ENCODE measurements around the gene ZNF324B.

ZNF324B gene

GRCh38 chr19:58466089-58466759 lies 14.8 kb downstream of the ZNF324B start:
- Histone ChIP-seq H2BK12ac (ENCODE audit: low read length) (no peak overlapping the region), H4K91ac (ENCODE audit: low read depth, low read length, poor library complexity) (no peak overlapping the region), H3K4me1 (ENCODE audit: control insufficient read depth in 2 of 2, insufficient read depth in 1 of 2, low read depth in 1 of 2, low read length in 2 of 2) (peaks cover 2 to 8% of the 10 kb centered on the region in 2 donors), H2BK15ac (ENCODE audit: low read length) (no peak overlapping the region), H2BK120ac (ENCODE audit: low read depth, low read length) (no peak overlapping the region), H4K8ac (ENCODE audit: low read depth, low read length) (no peak overlapping the region), H3K4ac (ENCODE audit: low read length) (no peak overlapping the region), H2BK5ac (ENCODE audit: low read length) (no peak overlapping the region), H3K23ac (ENCODE audit: low read depth, low read length, poor library complexity) (no peak overlapping the region), H2AFZ (ENCODE audit: low read length) (peak overlapping the region; percentile 95), H3K4me3 (ENCODE audit: low read length in 2 of 2) (peak overlapping the region; percentile 79 to 87), H3K14ac (ENCODE audit: low read length) (no peak overlapping the region), H3K9me3 (replicated peaks in 1 of 2; ENCODE audit: control insufficient read depth in 2 of 2, insufficient read depth in 1 of 2, low read depth in 1 of 2, low read length in 2 of 2) (no peaks in the 10 kb centered on the region), H3K18ac (ENCODE audit: low read length) (peak overlapping the region; percentile 6), H3K79me1 (ENCODE audit: low read depth, low read length) (no peaks in the 10 kb centered on the region), H3K4me2 (ENCODE audit: insufficient read depth, low read length, poor library complexity, severe bottlenecking) (peak overlapping the region; percentile 78), H3K27ac (replicated peaks; ENCODE audit: low read length) (no peak overlapping the region), H3K9ac (ENCODE audit: low read depth, low read length, poor library complexity) (no peak overlapping the region), H3K36me3 (replicated peaks in 1 of 2; ENCODE audit: control insufficient read depth in 2 of 2, insufficient read depth in 2 of 2, low read length in 2 of 2) (peaks cover 8 to 21% of the 10 kb centered on the region in 2 donors), H2AK5ac (ENCODE audit: low read depth, low read length) (no peak overlapping the region), H3K27me3 (ENCODE audit: control insufficient read depth in 3 of 3, insufficient read depth in 3 of 3, low read depth in 1 of 3, low read length in 3 of 3) (no peaks in the 10 kb centered on the region)
- no peak for DNase-seq (ENCODE audit: low spot score)
- WGBS, 2 donors (ENCODE audit: extremely low coverage in 2 of 2, insufficient read length in 2 of 2, insufficient replicate concordance in 1 of 2) = no CpG with 5 or more reads among the region's 20 CpGs

- no CpG with 5 or more reads among the region's 92 CpGs for WGBS, 2 donors (ENCODE audit: extremely low coverage in 2 of 2, insufficient read length in 2 of 2, insufficient replicate concordance in 1 of 2)
- H2AFZ ChIP-seq (ENCODE audit: low read length) = peak within 1 kb of the TSS; percentile 95
Measured at GRCh38 chr19:58466760-58467589, 15.6 kb downstream of the ZNF324B start, which contains the start of gene ZNF324. Gene ZNF324, plus strand, starts transcription at chr19:58467080. Its CDS starts 2,106 bp downstream, at chr19:58469186.

GRCh38 chr19:58468216-58468839 lies 16.9 kb downstream of the ZNF324B start:
- no peak overlapping the region for H3K23ac ChIP-seq (ENCODE audit: low read depth, low read length, poor library complexity)
- peaks cover 15 to 40% of the 10 kb centered on the region in 2 donors for H3K36me3 ChIP-seq (replicated peaks in 1 of 2; ENCODE audit: control insufficient read depth in 2 of 2, insufficient read depth in 2 of 2, low read length in 2 of 2)
- H3K4ac ChIP-seq (ENCODE audit: low read length) = no peak overlapping the region
- no CpG with 5 or more reads among the region's 5 CpGs for WGBS, 2 donors (ENCODE audit: extremely low coverage in 2 of 2, insufficient read length in 2 of 2, insufficient replicate concordance in 1 of 2)
- H2AFZ ChIP-seq (ENCODE audit: low read length) = no peak overlapping the region
- no peak overlapping the region for H2BK5ac ChIP-seq (ENCODE audit: low read length)
- no peaks in the 10 kb centered on the region for H3K9me3 ChIP-seq (replicated peaks in 1 of 2; ENCODE audit: control insufficient read depth in 2 of 2, insufficient read depth in 1 of 2, low read depth in 1 of 2, low read length in 2 of 2)
- no peak for DNase-seq (ENCODE audit: low spot score)
- no peak overlapping the region for H3K9ac ChIP-seq (ENCODE audit: low read depth, low read length, poor library complexity)
- H3K18ac ChIP-seq (ENCODE audit: low read length) = no peak overlapping the region
- no peaks in the 10 kb centered on the region for H3K79me1 ChIP-seq (ENCODE audit: low read depth, low read length)
- H4K8ac ChIP-seq (ENCODE audit: low read depth, low read length) = no peak overlapping the region
- peak overlapping the region; percentile 38 to 45 for H3K4me3 ChIP-seq (ENCODE audit: low read length in 2 of 2)
- no peak overlapping the region for H2BK12ac ChIP-seq (ENCODE audit: low read length)
- H3K4me1 ChIP-seq (ENCODE audit: control insufficient read depth in 2 of 2, insufficient read depth in 1 of 2, low read depth in 1 of 2, low read length in 2 of 2) = peaks cover 2 to 8% of the 10 kb centered on the region in 2 donors
- H3K27me3 ChIP-seq (ENCODE audit: control insufficient read depth in 3 of 3, insufficient read depth in 3 of 3, low read depth in 1 of 3, low read length in 3 of 3) = no peaks in the 10 kb centered on the region
- no peak overlapping the region for H2BK15ac ChIP-seq (ENCODE audit: low read length)
- no peak overlapping the region for H4K91ac ChIP-seq (ENCODE audit: low read depth, low read length, poor library complexity)
- H2BK120ac ChIP-seq (ENCODE audit: low read depth, low read length) = no peak overlapping the region
- H3K27ac ChIP-seq (replicated peaks; ENCODE audit: low read length) = no peak overlapping the region
- no peak overlapping the region for H3K4me2 ChIP-seq (ENCODE audit: insufficient read depth, low read length, poor library complexity, severe bottlenecking)
- H2AK5ac ChIP-seq (ENCODE audit: low read depth, low read length) = no peak overlapping the region
- H3K14ac ChIP-seq (ENCODE audit: low read length) = no peak overlapping the region

More at GRCh38 chr19:58466760-58467589, 15.6 kb downstream of the ZNF324B start, which contains the start of gene ZNF324:
- DNase-seq (ENCODE audit: low spot score) = peak; percentile 97
- no peak within 1 kb of the TSS for H2BK12ac ChIP-seq (ENCODE audit: low read length)
- H4K8ac ChIP-seq (ENCODE audit: low read depth, low read length) = no peak within 1 kb of the TSS
- peak within 1 kb of the TSS; percentile 83 for H3K18ac ChIP-seq (ENCODE audit: low read length)
- peaks cover 2 to 8% of the 10 kb centered on the region in 2 donors for H3K4me1 ChIP-seq (ENCODE audit: control insufficient read depth in 2 of 2, insufficient read depth in 1 of 2, low read depth in 1 of 2, low read length in 2 of 2)
- no peaks in the 10 kb centered on the region for H3K9me3 ChIP-seq (replicated peaks in 1 of 2; ENCODE audit: control insufficient read depth in 2 of 2, insufficient read depth in 1 of 2, low read depth in 1 of 2, low read length in 2 of 2)
- no peak within 1 kb of the TSS for H3K4ac ChIP-seq (ENCODE audit: low read length)
- H2BK120ac ChIP-seq (ENCODE audit: low read depth, low read length) = no peak within 1 kb of the TSS
- peak within 1 kb of the TSS; percentile 87 to 96 for H3K4me3 ChIP-seq (ENCODE audit: low read length in 2 of 2)
- H4K91ac ChIP-seq (ENCODE audit: low read depth, low read length, poor library complexity) = no peak within 1 kb of the TSS
- H3K14ac ChIP-seq (ENCODE audit: low read length) = no peak within 1 kb of the TSS
- H3K36me3 ChIP-seq (replicated peaks in 1 of 2; ENCODE audit: control insufficient read depth in 2 of 2, insufficient read depth in 2 of 2, low read length in 2 of 2) = peaks cover 8 to 26% of the 10 kb centered on the region in 2 donors
- H3K4me2 ChIP-seq (ENCODE audit: insufficient read depth, low read length, poor library complexity, severe bottlenecking) = peak within 1 kb of the TSS; percentile 94
- H2BK15ac ChIP-seq (ENCODE audit: low read length) = no peak within 1 kb of the TSS
- H3K27me3 ChIP-seq (ENCODE audit: control insufficient read depth in 3 of 3, insufficient read depth in 3 of 3, low read depth in 1 of 3, low read length in 3 of 3) = no peaks in the 10 kb centered on the region
- peak within 1 kb of the TSS; percentile 53 for H2BK5ac ChIP-seq (ENCODE audit: low read length)
- peak within 1 kb of the TSS; percentile 94 for H3K9ac ChIP-seq (ENCODE audit: low read depth, low read length, poor library complexity)
- no peaks in the 10 kb centered on the region for H3K79me1 ChIP-seq (ENCODE audit: low read depth, low read length)
- no peak within 1 kb of the TSS for H3K23ac ChIP-seq (ENCODE audit: low read depth, low read length, poor library complexity)
- H3K27ac ChIP-seq (replicated peaks; ENCODE audit: low read length) = peak within 1 kb of the TSS; percentile 59
- H2AK5ac ChIP-seq (ENCODE audit: low read depth, low read length) = no peak within 1 kb of the TSS
